Fibroblast of skin of left quadriceps (primary cell): ENCODE results near the gene LYST.
"Not testable (repeated sequence)": the region's sequence is repeated elsewhere in the genome, so short reads cannot be mapped to it uniquely, and the experiment has no call there.

Experiments used
- DNase-seq, 2 experiments: peaks; one replicate each; pipeline ENCODE4 v3.0.0-alpha.2; 2013; ENCODE audit warnings: low read depth in 2 of 2

LYST gene

GRCh38 chr1:235866205-235866912, at the start of gene LYST:
Gene LYST (minus strand): TSS chr1:235866906. CDS start chr1:235830417, 36,489 bp downstream.
- no peak for DNase-seq

GRCh38 chr1:235915489-235915888, 48.8 kb upstream of the LYST start:
- not testable (repeated sequence) for DNase-seq

GRCh38 chr1:235913311-235913710, 46.6 kb upstream of the LYST start:
- no peak for DNase-seq

GRCh38 chr1:235911876-235912275, 45.2 kb upstream of the LYST start:
- no peak for DNase-seq

DNA sequence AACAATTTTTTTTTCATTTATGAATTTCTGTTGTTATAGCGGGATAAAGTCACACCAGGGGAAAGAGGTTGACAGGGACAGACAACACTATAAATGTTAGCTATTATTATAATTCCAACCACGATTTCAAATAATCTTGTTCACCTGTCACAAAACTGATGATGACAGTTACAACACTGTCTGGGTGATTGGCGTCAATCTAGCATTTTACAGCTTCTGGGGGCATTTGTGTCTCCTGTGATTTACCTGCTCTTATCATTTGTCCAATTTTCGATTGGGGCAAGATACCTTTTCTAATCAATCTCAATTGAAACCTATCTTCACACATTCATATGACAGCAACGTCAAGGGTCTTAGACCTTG, 44.6 kb upstream of the LYST start:
- no peak for DNase-seq

GRCh38 chr1:235910357-235911299, 43.9 kb upstream of the LYST start:
- DNase-seq, result peak; percentile 85 to 87

- peak in 1 of 2 experiments; percentile 42 for DNase-seq
These were observed 42.2 kb upstream of the LYST start for GRCh38 chr1:235908742-235909520.

- no peak for DNase-seq
These were observed 41.2 kb upstream of the LYST start for GRCh38 chr1:235907897-235908240.

GRCh38 chr1:235907187-235907896, 40.6 kb upstream of the LYST start:
- DNase-seq, result no peak

GRCh38 chr1:235906436-235906835, 39.7 kb upstream of the LYST start:
- DNase-seq, result no peak

- DNase-seq, result not testable (repeated sequence)
These were observed 37.1 kb upstream of the LYST start for GRCh38 chr1:235903809-235904208.

GRCh38 chr1:235902677-235903542, 36.2 kb upstream of the LYST start:
- DNase-seq, result peak in 1 of 2 experiments; percentile 45

- DNase-seq, result peak in 1 of 2 experiments; percentile 56
These were observed 34.8 kb upstream of the LYST start for GRCh38 chr1:235901461-235901860.

GRCh38 chr1:235898126-235898525, 31.4 kb upstream of the LYST start:
- no peak for DNase-seq

DNA sequence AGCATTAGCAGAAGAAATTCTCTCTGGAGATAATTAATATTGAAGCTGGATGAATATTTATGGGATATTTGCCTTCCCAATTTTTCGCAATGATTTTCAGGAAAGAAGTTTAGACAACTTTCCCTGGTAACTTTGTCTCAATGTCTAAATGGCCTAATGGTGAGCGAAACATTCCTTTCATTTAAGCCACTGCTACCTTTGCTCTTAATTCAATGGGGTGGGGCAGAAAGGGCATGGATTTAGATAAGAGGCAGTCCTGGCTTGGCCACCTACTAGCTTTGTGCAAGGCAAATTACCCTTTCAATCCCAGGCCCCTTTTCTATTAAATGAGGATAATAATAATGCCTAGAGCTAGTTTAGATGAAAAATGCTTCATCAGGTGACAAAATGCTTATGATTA, 27.1 kb upstream of the LYST start:
- DNase-seq, result no peak

DNA sequence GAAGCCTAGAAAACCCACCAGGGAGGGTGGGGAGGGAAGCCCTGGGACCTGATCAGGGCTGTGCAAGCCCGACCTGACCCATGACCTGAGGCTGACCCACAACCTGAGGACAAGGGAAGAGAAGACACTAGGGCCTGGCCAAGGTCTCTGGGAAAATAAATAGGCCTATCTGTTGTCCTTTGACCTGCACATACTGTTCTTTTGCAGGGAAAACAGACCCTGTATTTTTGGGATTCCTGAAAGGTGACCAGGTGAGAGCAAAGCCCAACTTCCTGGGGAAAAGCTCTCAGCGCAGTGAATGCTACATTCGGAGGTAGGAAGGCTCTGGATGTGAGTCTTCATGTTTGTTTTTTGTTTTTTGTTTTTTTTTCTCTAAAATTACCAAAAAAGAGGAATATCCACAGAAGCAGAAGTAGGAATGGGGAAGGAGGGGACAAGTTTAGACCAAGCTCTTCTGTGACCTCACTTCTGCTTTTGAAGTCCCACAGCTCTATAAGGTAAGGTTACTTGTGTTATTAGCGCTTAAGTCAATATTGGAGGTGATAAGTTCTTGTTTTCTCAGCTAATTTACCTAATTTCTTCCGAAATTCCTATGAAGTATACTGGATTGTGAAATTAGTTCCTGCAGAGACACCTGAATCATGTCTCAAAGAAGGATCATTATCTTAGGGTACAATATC, 26.2 kb upstream of the LYST start:
- no peak for DNase-seq

- DNase-seq, result no peak
These were observed 25.5 kb upstream of the LYST start for GRCh38 chr1:235892202-235892601.

- no peak for DNase-seq
These were observed 21.5 kb upstream of the LYST start for GRCh38 chr1:235888119-235888643.

- no peak for DNase-seq
These were observed 21.0 kb upstream of the LYST start for GRCh38 chr1:235887676-235888075.
